SJSA1 (cell line): Measurements from ENCODE around the gene SCAF4. TPM values are rescaled to one million over a fixed set of nuclear protein-coding genes. Genes with fewer than 3 reads are reported as not detected.
"Not testable (repeated sequence)": the region's sequence is repeated elsewhere in the genome, so short reads cannot be mapped to it uniquely, and the experiment has no call there.

ENCODE experiments used
- DNase-seq, 2 experiments: peaks; one replicate each; pipeline ENCODE4 v3.0.0-alpha.2; 2015 to 2020; ENCODE audit warnings: low spot score in 2 of 2, low read depth in 1 of 2
- H3K27ac ChIP-seq: fragments of 250-450 bp; sonication (Bioruptor Pico); 2 replicates; pipeline ENCODE4 v1.5.1; 2020; ENCODE audit warnings: mild to moderate bottlenecking, moderate library complexity
- H3K27me3 ChIP-seq: fragments of 250-450 bp; sonication (Bioruptor Pico); replicated peaks from 2 replicates; pipeline ENCODE4 v1.5.1; 2020; ENCODE audit warnings: mild to moderate bottlenecking, moderate library complexity
- H3K36me3 ChIP-seq: fragments of 250-450 bp; sonication (Bioruptor Pico); 2 replicates; pipeline ENCODE4 v1.5.1; 2020; ENCODE audit warnings: mild to moderate bottlenecking
- H3K4me1 ChIP-seq: fragments of 250-450 bp; sonication (Bioruptor Pico); replicated peaks from 2 replicates; pipeline ENCODE4 v1.6.1; 2021; ENCODE audit warnings: mild to moderate bottlenecking
- H3K4me3 ChIP-seq: fragments of 250-450 bp; sonication (Bioruptor Pico); 2 replicates; pipeline ENCODE4 v1.5.1; 2020; ENCODE audit warnings: mild to moderate bottlenecking
- H3K9me3 ChIP-seq: fragments of 250-450 bp; sonication (Bioruptor Pico); replicated peaks from 2 replicates; pipeline ENCODE4 v1.5.1; 2020; ENCODE audit warnings: mild to moderate bottlenecking
- total RNA-seq: library from RNA; depleted of rRNA; stranded (reverse); fragments of >200 nt; shearing (Covaris generic); gene quantifications from 2 replicates; pipeline ENCODE4 v1.2.3, GENCODE V29; 2014

Gene SCAF4
- total RNA-seq, 1 experiment from 2014 or later = 6.5 TPM

DNA sequence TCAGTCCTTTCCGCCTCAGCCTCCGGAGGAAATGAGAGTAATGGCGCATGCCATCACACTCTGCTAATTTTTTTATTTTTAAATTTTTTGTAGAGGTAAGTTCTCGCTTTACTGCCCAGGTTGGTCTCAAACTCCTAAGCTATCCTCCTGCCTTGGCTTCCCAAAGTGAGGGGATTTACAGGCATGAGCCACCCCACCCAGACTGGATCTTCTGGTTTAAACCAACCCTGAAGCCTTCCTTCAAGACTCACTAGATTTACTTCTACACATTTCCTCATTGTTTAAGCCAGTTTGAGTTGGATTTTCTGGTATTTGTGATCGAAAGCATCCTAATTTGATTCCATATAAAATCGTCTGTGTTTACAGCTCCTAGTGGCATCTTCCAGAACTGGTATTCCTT lies 23.1 kb upstream of the SCAF4 start:
- Histone ChIP-seq H3K9me3 (no peaks in the 10 kb centered on the region; the same call in 1 of the 2 replicates), H3K4me1 (no peaks in the 10 kb centered on the region), H3K27me3 (no peaks in the 10 kb centered on the region), H3K4me3 (no peak overlapping the region), H3K27ac (no peak overlapping the region), H3K36me3 (no peaks in the 10 kb centered on the region)
- DNase-seq = no peak

DNA sequence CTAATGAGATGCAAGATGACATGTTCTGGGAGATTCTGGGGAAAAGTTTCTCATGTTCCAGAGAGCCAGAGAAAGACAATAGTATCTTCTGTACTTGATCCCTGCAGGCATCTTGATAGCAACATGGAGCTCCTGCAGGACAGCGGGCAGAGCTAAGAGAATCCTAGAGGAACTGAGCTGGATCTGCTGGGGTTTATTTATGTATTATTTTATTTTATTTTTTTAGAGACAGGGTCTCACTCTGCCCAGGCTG lies 22.7 kb upstream of the SCAF4 start:
- Histone ChIP-seq H3K9me3 (no peaks in the 10 kb centered on the region; the same call in 1 of the 2 replicates), H3K4me1 (no peaks in the 10 kb centered on the region), H3K27me3 (no peaks in the 10 kb centered on the region), H3K27ac (no peak overlapping the region), H3K36me3 (no peaks in the 10 kb centered on the region), H3K4me3 (no peak overlapping the region)
- DNase-seq = no peak

DNA sequence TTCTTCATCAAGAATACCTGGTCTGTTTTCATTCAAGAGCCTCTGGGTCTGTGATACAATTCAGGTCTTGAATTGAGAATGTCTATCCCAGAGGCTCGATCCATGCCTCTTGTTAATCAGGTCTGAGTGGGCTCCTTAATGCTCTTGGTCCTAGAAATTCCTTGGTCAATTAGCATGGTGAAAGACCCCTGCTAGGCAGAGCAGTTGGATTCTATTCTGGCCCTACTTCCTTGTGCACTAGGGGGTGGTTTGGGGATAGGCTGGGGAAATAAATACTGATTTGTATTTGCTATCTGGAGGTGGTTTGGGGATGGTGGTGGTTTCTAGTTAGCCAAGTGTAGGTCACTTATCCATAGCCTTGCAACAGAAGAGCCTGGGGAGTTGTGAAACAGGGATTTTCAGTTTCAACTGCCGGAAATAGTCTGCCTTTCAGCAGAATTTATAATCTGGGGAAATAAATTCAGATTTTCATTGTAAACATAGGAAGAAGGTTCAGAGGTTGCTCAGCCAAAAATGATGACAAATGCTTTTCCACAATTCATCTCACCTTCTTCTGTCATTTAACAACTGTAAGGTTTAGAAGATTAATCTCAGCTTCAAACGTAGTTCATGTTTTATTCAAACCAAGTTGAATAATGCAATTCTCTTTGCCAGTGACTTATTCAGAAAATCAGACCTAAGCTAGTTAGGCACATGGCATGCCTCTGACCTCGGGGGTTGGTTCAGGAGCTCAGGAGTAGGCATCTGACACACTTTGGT lies 22.2 kb upstream of the SCAF4 start:
- Histone ChIP-seq H3K27me3 (no peaks in the 10 kb centered on the region), H3K4me3 (no peak overlapping the region), H3K9me3 (no peaks in the 10 kb centered on the region; the same call in 1 of the 2 replicates), H3K4me1 (no peaks in the 10 kb centered on the region), H3K36me3 (no peaks in the 10 kb centered on the region), H3K27ac (no peak overlapping the region)
- no peak for DNase-seq

DNA sequence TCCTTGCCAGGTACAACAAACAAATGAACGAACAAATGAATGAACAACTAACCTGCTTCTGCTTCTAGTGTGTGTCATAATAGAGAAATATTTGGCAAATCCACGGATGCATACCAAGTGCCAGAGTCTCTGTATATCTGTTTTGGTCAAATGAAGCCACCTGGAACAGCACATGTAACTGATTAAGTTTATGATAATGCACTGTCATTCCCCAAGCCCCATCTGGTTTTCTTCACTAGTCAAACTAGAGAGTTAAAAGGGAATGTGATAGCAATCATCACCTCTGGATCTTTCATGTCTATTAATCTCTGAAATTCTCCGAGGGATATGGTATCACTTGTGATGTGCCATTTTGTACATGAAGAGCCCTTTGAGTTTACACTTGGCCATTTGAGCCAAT lies 21.0 kb upstream of the SCAF4 start:
- Histone ChIP-seq H3K36me3 (no peaks in the 10 kb centered on the region), H3K27ac (no peak overlapping the region), H3K9me3 (no peaks in the 10 kb centered on the region; the same call in 1 of the 2 replicates), H3K4me3 (no peak overlapping the region), H3K27me3 (no peaks in the 10 kb centered on the region), H3K4me1 (no peaks in the 10 kb centered on the region)
- no peak for DNase-seq

DNA sequence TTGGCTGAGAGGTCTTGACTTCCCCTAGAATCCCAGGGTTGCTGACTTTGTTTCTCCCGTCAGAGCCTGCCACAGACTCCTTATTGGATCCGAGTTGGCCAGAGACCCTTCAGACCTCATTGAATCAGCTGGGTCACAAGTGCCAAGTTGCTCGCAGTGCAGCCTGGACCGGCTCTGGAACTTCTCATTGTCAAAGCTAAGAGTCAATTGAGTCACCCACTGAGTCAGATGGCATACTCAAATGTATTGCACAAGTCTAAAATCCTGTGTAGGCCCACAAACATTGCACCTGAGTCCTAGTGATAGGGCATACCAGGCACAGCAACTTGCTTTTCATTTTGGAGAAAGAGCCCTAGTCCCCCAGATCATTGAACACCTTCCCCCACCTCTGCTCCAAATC lies 20.4 kb upstream of the SCAF4 start:
- Histone ChIP-seq H3K36me3 (no peaks in the 10 kb centered on the region), H3K4me1 (no peaks in the 10 kb centered on the region)
- no peak for DNase-seq

DNA sequence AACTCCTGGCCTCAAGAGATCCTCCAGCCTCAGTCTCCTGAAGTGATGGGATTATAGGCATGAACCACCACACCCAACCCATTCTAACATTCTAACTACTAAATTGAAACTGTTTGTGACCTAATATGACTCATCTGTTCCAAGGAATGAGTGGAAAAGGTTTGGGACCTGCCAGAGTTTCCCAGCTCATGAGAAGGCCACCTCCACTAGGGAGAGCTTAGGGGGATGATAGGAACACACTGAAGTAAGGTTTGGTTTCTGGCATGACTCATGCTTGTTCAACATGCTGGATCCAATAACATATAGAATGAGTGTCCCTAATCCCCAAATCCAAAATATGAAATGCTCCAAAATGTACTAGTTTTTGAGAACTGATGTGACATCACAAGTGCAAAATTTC lies 18.9 kb upstream of the SCAF4 start:
- no peaks in the 10 kb centered on the region for H3K27me3 ChIP-seq
- H3K27ac ChIP-seq = no peak overlapping the region
- no peak overlapping the region for H3K4me3 ChIP-seq
- H3K9me3 ChIP-seq = no peaks in the 10 kb centered on the region; the same call in 1 of the 2 replicates
- no peaks in the 10 kb centered on the region for H3K4me1 ChIP-seq
- H3K36me3 ChIP-seq = no peaks in the 10 kb centered on the region
- no peak for DNase-seq

More for the DNA sequence above, 20.4 kb upstream of the SCAF4 start:
- Histone ChIP-seq H3K9me3 (no peaks in the 10 kb centered on the region; the same call in 1 of the 2 replicates), H3K27ac (no peak overlapping the region), H3K27me3 (no peaks in the 10 kb centered on the region), H3K4me3 (no peak overlapping the region)

DNA sequence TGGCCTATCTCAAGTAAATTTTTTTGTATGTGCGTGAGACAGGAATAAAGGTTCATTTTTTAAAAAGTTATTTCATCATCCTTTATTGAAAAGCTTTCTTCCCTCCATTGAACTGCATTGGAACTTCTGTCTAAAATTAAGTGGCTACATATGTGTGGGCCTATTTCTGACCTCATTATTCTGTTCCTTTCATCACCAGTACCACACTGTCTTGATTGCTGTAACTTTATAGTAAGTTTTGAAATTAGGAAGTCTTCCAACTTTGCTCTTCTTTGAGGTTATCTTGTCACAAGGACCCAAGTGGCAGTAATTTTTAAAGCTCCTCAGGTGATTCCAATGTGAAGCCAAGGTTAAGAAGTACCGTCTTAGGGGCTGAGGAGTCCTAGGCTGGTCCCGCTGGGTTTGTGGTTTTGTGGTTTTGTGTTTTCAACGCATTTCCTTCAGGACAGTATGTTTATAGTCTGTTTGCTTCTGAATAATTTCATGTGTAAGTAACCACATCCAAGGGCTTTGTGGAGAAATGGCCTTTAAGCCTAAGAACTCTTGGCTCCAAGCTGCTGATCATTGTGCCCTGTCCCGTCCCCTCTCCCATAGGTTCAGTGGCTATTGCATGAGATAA lies 12.4 kb upstream of the SCAF4 start:
- no peak for DNase-seq
- Histone ChIP-seq H3K4me1 (no peaks in the 10 kb centered on the region), H3K27ac (no peak overlapping the region), H3K4me3 (no peak overlapping the region), H3K9me3 (no peaks in the 10 kb centered on the region), H3K36me3 (no peaks in the 10 kb centered on the region), H3K27me3 (no peaks in the 10 kb centered on the region)

DNA sequence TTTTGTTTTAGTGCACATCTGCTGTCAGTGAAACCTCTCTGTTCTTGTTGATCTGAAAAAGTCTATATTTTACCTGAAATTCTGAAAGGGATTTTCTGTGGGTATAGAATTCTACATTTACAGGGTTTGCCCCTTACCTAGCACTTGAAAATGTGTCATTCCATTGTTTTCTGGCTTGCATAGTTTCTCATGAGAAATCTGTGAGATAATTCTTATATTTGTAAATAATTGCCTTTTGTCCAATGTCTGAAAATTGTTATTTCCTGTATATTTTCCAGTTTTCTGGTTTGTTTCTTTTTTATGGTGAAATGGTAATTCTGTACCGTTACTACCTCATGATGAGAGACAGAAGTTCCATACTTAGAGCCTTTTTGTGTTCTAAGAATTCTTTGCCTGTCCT lies 11.8 kb upstream of the SCAF4 start:
- Histone ChIP-seq H3K9me3 (no peaks in the 10 kb centered on the region), H3K4me3 (no peak overlapping the region), H3K36me3 (no peaks in the 10 kb centered on the region), H3K27me3 (no peaks in the 10 kb centered on the region), H3K27ac (no peak overlapping the region), H3K4me1 (peaks cover under 1% of the 10 kb centered on the region; the same call in 1 of the 2 replicates)
- no peak for DNase-seq

DNA sequence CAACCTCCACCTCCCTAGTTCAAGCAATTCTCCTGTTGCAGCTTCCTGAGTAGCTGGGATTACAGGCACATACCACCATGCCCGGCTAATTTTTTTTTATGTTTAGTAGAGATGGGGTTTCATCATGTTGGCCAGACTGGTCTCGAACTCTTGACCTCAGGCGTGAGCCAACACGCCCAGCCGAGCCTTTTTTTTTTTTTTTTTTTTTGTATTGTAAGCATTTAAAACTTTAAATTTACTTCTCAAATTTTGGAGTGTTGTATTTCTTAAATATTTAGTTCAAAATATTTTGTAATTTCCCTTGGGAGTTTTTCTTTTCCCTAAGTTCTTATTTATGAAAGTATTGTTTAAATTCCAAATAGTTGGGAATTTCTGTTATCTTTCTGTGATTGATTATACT lies 9.2 kb upstream of the SCAF4 start:
- Histone ChIP-seq H3K9me3 (no peaks in the 10 kb centered on the region), H3K27ac (no peak overlapping the region), H3K4me3 (no peak overlapping the region), H3K4me1 (peaks cover 12% of the 10 kb centered on the region; the same call in 1 of the 2 replicates), H3K27me3 (no peaks in the 10 kb centered on the region), H3K36me3 (no peaks in the 10 kb centered on the region)
- no peak for DNase-seq

DNA sequence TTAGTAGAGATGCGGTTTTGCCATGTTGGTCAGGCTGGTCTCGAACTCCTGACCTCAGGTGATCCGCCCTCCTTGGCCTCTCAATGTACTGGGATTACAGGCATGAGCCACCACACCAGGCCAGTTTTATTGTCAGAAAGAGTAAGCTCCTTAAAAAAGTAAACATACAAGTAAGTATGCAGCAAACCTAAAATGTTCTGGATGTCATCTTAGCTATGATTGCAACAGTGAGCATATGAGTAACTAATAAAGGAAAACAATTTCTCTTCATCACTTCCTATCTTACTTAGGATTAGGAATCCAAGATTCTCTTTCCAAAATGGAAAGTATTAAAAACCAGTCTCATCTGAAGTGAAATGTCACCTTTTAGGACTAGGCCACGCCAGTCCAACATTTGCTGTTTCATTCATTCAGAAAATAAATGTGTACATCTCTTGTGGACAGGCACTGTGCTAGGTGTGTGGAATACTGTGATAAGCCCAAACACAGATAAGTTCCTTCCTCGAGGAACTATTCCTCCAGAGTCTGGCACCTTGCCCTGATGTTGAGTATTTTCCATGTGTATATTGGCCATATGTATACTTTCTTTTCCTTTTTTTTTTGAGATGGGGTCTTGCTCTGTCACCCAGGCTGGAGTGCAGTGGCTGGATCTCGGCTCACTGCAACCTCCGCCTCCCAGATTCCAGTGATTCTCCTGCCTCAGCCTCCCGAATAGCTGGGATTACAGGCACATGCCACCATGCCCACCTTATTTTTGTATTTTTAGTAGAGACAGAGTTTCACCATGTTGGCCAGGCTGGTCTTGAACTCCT lies 5.9 kb upstream of the SCAF4 start:
- not testable (repeated sequence) for DNase-seq, H3K9me3 ChIP-seq, H3K36me3 ChIP-seq, H3K27ac ChIP-seq, H3K4me3 ChIP-seq, H3K27me3 ChIP-seq
- H3K4me1 ChIP-seq = peaks cover 17% of the 10 kb centered on the region

DNA sequence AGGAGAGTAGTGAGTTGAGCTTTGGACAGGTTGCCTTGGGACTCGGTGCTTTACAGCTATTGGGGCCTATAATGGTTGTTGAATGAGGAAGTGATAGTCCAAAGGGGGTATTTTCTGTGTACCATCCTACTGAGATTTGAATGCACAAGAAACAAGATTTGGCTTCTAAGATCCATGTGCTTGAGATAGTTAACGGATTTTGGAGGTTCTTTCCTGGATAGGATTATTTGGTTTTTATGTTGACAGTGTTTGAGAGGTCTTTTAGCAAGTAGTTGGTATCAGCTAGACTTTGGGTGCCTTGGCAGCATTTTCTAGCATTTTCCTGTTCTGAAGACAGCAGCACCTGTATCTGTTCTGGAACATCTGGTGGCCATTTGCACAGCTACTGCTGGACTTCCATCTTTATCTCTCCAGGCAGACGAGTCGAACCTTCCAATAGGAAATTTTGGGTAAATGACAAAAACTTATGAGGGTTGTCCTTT lies 3.6 kb upstream of the SCAF4 start:
- peaks cover 24% of the 10 kb centered on the region for H3K4me1 ChIP-seq
- no peaks in the 10 kb centered on the region for H3K27me3 ChIP-seq
- H3K9me3 ChIP-seq = no peaks in the 10 kb centered on the region
- H3K36me3 ChIP-seq = peaks cover 5% of the 10 kb centered on the region
- H3K27ac ChIP-seq = no peak overlapping the region
- H3K4me3 ChIP-seq = no peak overlapping the region
- DNase-seq = no peak

DNA sequence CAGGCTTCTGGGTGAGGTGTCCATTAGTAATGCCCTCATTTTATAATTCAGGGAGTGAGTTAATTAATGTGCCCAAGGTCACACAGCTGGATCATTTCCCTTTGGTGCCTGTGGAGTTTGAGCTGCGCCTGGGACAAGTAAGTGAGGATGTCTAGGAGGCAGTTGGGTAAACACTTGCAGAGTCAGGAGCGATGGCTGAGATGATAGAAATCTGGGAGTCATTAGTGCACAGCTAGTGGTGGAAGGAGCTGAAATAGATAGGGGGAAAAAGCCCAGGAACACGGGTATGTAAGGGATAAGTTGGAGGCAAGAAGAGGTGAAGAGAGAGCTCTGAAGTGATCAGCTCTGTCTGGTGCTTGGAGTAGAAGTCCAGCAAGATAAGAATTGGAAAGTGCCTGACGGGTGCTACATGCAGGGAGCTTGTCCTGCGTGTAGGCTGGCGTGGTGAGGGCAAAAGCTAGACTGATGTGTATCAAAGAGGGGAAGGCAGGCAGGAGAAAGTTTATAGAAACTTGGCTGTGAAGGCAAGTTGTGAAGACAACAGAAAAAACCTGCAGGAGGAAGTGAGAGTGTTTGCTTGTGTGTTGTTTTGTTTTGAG lies 1.7 kb upstream of the SCAF4 start:
- Histone ChIP-seq H3K4me1 (peaks cover 34% of the 10 kb centered on the region), H3K27me3 (no peaks in the 10 kb centered on the region), H3K27ac (no peak overlapping the region), H3K9me3 (no peaks in the 10 kb centered on the region), H3K36me3 (peaks cover 18% of the 10 kb centered on the region), H3K4me3 (no peak overlapping the region)
- no peak for DNase-seq

DNA sequence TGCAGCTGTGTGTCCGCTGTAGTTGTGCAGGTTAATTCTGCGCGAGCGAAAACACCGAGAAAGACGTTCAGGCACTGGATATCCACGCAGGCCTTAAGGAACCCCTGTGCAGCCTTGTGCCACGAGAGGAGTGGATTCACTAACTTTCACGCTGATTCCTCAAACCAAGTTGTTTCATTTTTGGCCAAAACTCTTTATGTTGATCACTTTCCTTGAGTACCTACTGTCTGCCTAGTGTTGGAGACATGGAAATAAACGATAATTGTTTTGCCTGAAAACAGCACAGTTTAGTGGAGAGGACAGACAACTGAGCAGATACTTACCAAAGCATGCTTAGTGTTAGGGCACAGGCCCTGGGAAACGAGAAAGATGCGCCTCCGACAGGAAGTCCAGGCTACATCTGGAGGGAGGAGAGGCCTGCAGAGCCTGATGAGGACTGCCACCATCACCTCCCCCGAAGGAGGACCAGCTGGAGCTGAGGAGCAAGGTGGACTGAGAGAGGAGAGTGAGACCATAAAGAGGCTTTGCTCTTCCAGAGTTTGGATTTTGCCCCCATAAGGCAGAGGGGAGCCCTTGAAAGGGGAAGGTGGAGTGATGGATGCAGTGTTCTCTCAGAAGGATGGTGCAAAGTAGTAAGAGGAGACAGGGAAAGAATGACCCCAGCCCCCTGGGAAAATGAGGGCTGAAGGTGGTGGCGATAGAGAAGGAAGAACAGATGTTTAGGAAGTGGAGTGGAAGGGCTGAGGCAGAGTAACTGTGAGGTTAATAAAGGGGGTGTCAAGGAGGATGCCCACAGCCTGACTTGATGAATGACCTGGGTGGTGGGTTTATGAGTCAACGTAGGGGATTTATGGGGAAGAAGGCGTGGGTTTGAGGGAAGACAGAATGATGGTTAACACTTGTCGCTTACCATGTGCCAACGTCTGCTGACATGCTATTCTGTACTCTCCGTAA lies 956 bp upstream of the SCAF4 start:
- Histone ChIP-seq H3K36me3 (peaks cover 20% of the 10 kb centered on the region), H3K27ac (peak overlapping the region; percentile 66), H3K4me1 (peaks cover 26% of the 10 kb centered on the region), H3K9me3 (no peaks in the 10 kb centered on the region), H3K27me3 (no peaks in the 10 kb centered on the region), H3K4me3 (peak overlapping the region; percentile 100)
- no peak for DNase-seq
